GM18517 (cell line): Measurements from ENCODE around the gene PNLIP.

ENCODE experiments used
- ATAC-seq: cut with Tn5 transposase; IDR thresholded peaks from one replicate; pipeline ENCODE4 v1.9.1; 2021; ENCODE audit warnings: mild to moderate bottlenecking, moderate library complexity; ENCODE audit not compliant: unreplicated experiment

The PNLIP gene

GRCh38 chr10:116613471-116613870, 67.7 kb downstream of the PNLIP start:
- ATAC-seq = no peak

DNA sequence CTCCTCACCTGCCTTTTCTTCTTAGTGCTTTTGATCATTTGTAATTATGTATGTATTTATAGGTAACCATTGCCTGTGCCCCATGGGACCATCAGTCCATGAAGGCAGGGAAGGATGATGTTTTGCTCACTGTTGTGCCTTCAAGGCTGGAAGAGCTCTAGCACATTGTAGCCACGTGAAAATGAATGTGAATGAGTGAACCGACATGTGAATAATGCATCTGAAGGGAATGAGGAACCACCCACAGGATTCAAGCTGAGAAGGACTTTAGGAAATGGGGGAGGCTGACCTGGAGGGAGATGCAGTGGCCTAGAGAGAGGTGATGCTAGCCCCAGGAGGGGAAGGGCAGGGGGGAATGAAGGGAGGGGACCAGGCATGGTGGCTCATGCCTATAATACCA, 69.1 kb downstream of the PNLIP start:
- no peak for ATAC-seq

DNA sequence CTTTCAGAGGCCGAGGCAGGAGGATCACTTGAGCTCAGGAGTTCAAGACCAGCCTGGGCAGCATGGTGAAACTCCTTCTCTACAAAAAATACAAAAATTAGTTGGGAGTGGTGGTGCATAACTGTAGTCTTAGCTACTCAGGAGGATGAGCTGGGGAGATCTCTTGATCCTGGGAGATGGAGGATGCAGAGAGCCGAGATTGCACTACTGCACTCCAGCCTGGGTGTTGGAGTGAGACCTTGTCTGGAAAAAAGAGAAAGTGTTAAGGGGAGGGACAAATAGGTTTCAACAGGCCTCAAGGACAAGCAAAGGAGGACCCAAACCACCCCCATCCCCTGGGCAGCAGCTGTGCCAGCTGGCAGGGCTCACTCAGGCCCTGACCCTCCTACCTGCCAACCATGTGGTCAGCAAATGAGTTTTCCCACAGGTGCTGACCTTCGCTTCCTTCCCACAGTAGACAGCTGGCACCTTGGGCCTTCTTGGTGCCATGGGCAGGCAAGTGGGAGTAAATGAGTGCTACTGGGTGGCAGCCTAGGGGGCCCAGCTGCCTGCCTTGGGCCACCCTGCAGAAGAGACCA, 69.6 kb downstream of the PNLIP start:
- ATAC-seq = no peak
